HG03196 (cell line): Measurements from ENCODE around the gene RAE1.

ENCODE experiments used
- ATAC-seq: cut with Tn5 transposase; IDR thresholded peaks from one replicate; pipeline ENCODE4 v1.9.1; 2021; ENCODE audit not compliant: unreplicated experiment

RAE1 gene

DNA sequence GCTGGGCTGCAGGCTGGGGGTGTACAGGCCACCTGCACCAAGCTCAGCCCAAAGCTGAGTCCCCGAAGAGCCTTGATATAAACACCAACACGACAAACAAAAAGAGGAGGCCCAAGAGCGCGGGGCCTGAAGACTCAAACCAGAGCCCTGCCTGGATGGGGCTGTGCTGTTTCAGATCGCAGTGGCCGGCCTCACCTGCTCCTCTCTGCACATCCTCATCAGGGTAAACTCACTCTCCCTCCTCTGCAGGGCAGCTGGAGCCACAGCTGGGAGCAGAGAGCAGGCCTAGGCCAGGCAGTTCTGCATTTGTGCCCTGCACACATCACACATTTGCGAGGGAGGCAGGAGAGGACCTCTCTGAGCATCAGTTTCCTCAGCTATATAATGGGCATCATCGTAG is 36.4 kb downstream of the RAE1 start:
- ATAC-seq, result no peak

GRCh38 chr20:57387945-57388371 is 36.9 kb downstream of the RAE1 start:
- no peak for ATAC-seq

- ATAC-seq, result peak; percentile 27
Observed at GRCh38 chr20:57388953-57389694, 38.1 kb downstream of the RAE1 start.

DNA sequence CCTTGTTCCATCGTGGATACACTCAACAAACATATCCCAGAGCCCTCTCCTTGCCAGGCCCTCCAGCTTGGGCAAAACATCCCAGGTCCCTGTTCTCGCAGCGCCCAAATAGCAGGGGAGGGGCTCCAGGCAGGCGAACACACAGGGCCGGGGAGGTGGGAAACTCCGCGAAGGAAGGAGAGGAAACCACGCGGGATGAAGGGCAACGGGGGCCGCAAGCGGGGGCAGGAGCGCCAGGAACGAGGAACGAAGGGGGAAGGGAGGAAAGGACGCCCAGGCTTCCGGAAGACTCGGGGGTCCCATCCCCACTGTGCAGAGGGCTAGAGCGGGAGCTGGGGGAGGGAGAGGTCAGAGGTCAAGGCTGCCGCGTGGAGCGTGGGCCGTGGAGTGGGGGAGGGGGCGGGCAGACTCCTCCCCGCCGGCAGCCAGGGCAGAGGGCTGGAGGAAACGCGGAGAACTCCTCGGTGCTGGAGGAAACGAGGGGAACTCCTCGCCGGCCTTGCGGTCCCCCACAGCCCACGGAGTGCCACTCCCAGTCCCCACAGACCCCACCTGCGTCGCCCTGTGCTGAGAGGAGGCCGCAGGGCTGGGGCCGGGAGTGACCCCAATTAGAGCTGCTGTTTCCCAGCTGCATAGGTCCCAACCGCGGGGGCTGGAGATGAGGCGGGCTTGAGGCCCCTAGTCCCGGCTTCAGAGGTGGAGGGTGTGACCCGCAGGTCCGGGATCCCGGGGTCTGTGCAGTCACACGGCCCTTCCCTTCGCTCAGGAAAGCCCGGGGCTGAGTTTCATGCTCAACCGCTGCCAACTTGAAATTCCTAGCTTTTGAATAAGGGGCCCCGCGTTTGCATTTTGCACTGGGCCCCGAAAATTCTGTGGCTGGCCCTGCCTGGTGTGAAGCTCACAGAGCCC is 38.9 kb downstream of the RAE1 start:
- ATAC-seq, result no peak

DNA sequence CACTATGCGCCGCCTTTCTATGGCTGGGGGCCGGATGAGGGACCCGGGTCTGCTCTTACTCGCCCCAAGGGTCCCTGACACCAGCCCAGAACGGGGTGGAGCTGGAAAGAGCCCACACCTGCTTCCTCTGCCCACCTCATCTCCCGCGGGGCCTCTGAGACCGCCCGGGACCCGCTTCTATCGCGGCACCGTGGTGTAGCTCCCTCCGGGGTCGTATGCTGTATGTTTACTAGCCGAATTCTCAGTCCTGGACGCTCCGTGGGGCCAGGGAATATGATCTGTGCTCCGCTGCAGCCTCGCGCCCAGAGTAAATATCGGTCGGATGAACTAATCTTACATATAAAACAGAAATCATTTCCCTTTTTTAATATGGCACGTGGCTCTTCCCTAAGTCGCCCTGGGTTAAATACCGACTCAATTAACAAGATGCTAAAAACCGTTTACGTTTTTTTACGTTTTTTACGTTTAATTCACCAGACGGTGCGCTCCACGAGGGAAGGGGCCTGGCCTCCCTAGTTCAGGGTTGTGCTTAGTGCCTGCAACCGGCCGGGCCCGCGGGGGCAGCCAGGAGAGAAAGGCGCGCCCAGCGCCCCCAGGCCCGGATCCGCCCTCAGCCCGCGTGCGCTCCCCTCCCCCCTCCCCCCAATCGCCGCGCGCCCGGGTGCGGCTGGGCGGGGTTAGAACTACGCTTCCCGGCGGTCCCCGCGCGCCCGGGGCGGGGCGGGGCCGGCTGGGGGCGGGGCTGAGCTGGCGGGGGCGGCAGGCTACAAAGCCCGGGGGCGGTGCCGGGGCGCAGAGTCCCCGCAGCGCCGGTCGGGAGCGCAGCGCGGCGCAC is 39.8 kb downstream of the RAE1 start, which contains the start of gene RBM38:
TSS of gene RBM38 (plus strand) at position 793 of the 835 bp plus-strand sequence. CDS start 186 bp downstream, outside the sequence.
- peak; percentile 42 for ATAC-seq

- peak; percentile 2 for ATAC-seq
Observed at GRCh38 chr20:57391439-57392301, 40.6 kb downstream of the RAE1 start.

- no peak for ATAC-seq
Observed at GRCh38 chr20:57392512-57393271, 41.6 kb downstream of the RAE1 start.

GRCh38 chr20:57393321-57394120 is 42.5 kb downstream of the RAE1 start:
- ATAC-seq, result no peak

DNA sequence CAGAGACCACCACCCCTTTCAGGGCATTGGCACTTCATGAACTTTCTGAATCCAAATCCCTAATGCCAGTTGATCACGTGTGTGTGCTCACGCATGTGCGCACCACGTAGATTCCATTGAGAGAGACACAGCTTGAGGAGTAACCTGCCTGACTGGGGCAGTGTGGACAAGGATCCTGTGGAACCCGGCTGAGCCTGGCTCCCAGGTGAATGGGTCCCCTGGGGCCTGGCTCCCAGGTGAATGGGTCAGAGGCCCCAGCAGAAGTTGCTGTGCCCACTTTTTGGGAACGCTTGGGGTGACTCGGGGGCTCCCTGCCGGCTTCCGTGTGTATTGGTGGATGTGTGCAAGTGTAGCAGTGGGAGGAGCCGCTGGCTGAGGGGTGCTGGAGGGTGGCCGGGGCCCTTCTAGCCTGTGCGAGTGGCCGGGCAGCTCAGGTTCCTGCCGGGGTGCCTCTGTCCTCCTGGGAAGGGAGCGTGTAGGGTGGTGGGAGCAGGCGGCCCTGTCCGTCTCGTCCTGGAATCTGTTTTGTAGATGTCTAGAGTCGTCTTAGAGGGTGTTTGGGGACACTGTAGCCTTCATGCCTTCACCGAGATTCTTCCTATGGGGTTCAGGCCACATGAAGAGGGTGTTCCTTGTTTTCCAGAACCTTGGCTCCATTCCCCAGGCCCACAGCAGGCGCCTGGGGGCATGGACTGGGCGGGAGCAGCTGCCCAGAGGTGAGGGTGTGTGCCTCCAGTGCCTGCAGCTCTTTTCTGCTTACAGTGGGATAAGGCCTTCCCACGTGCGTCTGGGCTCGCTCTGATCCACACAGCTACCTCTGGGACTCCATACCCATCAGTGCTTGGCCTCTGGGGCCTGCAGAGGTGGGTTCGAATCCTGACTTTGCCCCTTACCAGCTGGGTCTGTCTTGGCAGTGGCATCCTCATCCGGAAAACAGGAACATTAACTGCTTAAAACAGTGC is 43.3 kb downstream of the RAE1 start:
- no peak for ATAC-seq

GRCh38 chr20:57395111-57395966 is 44.3 kb downstream of the RAE1 start:
- no peak for ATAC-seq

DNA sequence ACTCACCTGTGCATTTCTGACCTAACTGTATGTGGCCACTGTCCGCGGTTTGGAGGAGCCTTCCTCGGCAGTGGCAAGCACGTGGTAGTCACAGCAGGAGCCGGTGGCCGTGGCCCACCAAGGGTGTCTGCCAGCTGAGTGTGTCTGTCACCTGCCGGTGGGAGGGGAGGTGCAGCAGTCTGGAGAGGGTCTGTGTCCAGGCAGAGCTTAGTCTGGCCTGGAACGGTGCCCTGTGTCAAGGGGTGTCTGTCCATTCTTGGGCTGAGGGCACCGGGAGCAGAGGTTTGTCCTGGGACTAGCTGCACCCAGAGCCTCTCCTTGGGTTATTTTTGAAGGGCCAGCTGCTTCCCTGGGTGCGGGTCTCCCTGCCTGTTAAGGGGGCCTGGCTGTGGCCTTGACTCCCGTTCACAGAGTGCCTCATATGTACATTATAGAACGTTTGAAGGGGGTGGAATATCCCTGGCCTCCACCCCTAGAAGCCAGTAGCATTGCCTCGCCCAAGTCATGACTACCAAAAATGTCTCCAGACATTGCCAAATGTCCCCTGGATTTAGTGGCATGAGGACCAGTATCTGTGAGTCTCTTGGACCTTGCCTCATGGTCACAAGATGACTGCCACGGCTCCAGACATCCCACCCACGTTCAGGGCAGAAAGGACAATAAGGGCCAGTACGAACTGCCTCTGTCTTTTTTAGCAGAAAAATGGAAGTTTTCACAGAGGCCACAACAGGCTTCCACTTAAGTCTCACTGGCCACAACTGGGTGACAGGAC is 45.3 kb downstream of the RAE1 start:
- no peak for ATAC-seq

DNA sequence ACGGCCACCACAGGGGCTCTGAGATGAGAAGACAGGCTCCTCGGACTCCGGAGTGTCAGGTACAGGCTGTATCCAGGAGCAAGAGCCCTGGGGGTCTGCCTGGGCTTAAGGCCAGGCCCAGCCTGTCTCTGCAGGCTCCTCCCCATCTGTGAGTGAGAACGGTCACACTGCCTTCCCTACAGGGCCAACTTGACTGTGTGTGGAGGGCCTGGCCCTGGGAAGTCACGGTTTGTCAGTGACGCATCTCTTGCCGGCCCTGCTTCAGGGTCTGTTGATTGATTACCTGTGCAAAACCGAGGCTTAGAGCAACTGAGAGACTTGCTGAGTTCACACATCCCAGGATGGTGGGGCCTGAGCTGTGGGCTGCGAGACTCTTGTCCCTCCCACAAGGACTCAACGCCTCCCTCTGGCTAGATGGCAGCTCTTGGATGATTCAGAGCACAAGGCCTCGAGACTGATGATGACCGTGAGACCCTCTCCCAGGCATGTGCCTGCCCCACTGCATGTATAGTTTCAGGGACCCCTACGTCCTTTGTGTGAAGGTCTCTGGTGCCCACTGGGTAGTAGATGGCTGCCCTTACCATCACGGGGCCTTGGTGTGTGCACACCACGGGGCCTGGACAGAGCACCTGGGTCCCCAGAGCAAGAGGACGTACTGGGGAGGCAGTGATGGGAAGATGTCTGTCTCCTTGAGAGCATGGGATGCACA is 46.1 kb downstream of the RAE1 start:
- no peak for ATAC-seq

- ATAC-seq, result peak; percentile 3
Observed at GRCh38 chr20:57397693-57398108, 46.6 kb downstream of the RAE1 start.

DNA sequence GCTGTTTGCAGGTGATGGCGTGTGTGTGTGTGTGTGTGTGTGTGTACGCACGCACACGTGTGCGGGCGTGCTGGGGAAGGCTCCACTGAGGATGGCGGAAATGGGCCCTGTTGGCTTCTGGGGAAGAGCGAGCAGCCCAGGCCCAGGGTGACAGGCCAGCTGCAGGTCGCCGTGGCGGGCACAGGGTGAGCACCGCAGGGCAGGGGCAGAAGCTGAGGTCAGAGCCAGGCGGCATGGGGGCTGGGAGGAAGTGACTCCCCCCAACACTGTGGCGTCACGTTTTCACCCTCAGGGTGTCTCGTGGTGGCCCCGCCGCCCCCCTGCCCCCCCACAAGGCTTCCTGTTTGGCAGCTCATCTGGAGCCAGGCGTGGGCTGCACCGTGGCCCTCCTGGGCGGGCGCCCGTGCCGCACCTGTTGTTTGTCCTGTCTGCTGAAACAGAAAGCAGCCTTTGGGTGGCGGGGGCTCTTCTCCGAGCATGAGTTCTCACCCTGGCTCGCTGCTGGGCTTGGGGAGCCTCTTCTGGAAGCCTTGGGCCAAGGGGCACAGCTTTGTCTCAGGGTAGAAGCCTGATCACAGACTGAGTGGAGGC is 47.3 kb downstream of the RAE1 start:
- ATAC-seq, result peak; percentile 55
